ENCODE results near the gene ZNF526. TPM values are rescaled to one million over a fixed set of nuclear protein-coding genes. Genes with fewer than 3 reads are reported as not detected.

The ZNF526 gene
- polyA plus RNA-seq, 1 experiment = 4.6 TPM

- Histone ChIP-seq H3K27ac (ENCODE audit: low read depth, low read length) (no peak overlapping the region), H3K27me3 (ENCODE audit: control insufficient read depth, insufficient read depth, low read length) (no peaks in the 10 kb centered on the region), H3K9me3 (ENCODE audit: control insufficient read depth, insufficient read depth, low read length) (no peaks in the 10 kb centered on the region), H3K4me3 (ENCODE audit: low read depth, low read length) (no peak overlapping the region)
- ChIA-PET POLR2A (no interaction called here), CTCF (no interaction called here)
- no peak for TF ChIP-seq CTCF (IDR thresholded peaks at IDR 0.05; ENCODE audit: low read depth, low read length)
- no peak for DNase-seq (ENCODE audit: low read depth, low spot score)
Observed at GRCh38 chr19:42230571-42230970, 10.5 kb downstream of the ZNF526 start.

- H3K4me3 ChIP-seq (ENCODE audit: low read depth, low read length) = no peak overlapping the region
- ChIA-PET POLR2A (interaction anchor here (0.9 to 1.8 kb wide), 3 partner anchors 9 to 119 kb away, joined by 3 to 6 read pairs (median 4); no protein-coding TSS in a partner anchor), CTCF (interaction anchor here (0.6 to 1.4 kb wide), 3 partner anchors 9 to 124 kb away, joined by 3 to 6 read pairs (median 6); no protein-coding TSS in a partner anchor)
- no peak for DNase-seq (ENCODE audit: low read depth, low spot score)
- no peak for TF ChIP-seq CTCF (IDR thresholded peaks at IDR 0.05; ENCODE audit: low read depth, low read length)
- no peak overlapping the region for H3K27ac ChIP-seq (ENCODE audit: low read depth, low read length)
- H3K9me3 ChIP-seq (ENCODE audit: control insufficient read depth, insufficient read depth, low read length) = no peaks in the 10 kb centered on the region
- no peaks in the 10 kb centered on the region for H3K27me3 ChIP-seq (ENCODE audit: control insufficient read depth, insufficient read depth, low read length)
Observed at GRCh38 chr19:42232435-42232834, 12.3 kb downstream of the ZNF526 start.

GRCh38 chr19:42233106-42233505, 13.0 kb downstream of the ZNF526 start:
- no peak for TF ChIP-seq CTCF (IDR thresholded peaks at IDR 0.05; ENCODE audit: low read depth, low read length)
- POLR2A ChIA-PET = interaction anchor here (0.9 to 1.8 kb wide), 3 partner anchors 8 to 120 kb away, joined by 3 to 6 read pairs (median 4); no protein-coding TSS in a partner anchor

GRCh38 chr19:42233678-42234292, 13.7 kb downstream of the ZNF526 start:
- CTCF ChIA-PET = interaction anchor here (1.0 to 1.4 kb wide), 4 partner anchors 9 to 126 kb away, joined by 3 to 4 read pairs (median 4); no protein-coding TSS in a partner anchor
- Histone ChIP-seq H3K27ac (ENCODE audit: low read depth, low read length) (no peak overlapping the region), H3K4me3 (ENCODE audit: low read depth, low read length) (no peak overlapping the region), H3K9me3 (ENCODE audit: control insufficient read depth, insufficient read depth, low read length) (no peaks in the 10 kb centered on the region), H3K27me3 (ENCODE audit: control insufficient read depth, insufficient read depth, low read length) (no peaks in the 10 kb centered on the region)
- POLR2A ChIA-PET = interaction anchor here (0.7 to 1.2 kb wide), 3 partner anchors 9 to 17 kb away, joined by 3 to 6 read pairs (median 3); partner anchors contain the start of genes GSK3A and ZNF526
- no peak for TF ChIP-seq CTCF (IDR thresholded peaks at IDR 0.05; ENCODE audit: low read depth, low read length)
- no peak for DNase-seq (ENCODE audit: low read depth, low spot score)

More at GRCh38 chr19:42233106-42233505, 13.0 kb downstream of the ZNF526 start:
- Histone ChIP-seq H3K9me3 (ENCODE audit: control insufficient read depth, insufficient read depth, low read length) (no peaks in the 10 kb centered on the region), H3K4me3 (ENCODE audit: low read depth, low read length) (no peak overlapping the region), H3K27me3 (ENCODE audit: control insufficient read depth, insufficient read depth, low read length) (no peaks in the 10 kb centered on the region), H3K27ac (ENCODE audit: low read depth, low read length) (no peak overlapping the region)
- no peak for DNase-seq (ENCODE audit: low read depth, low spot score)
- CTCF ChIA-PET = interaction anchor here (1.0 to 1.4 kb wide), 3 partner anchors 10 to 100 kb away, joined by 3 to 4 read pairs (median 3); no protein-coding TSS in a partner anchor

GRCh38 chr19:42234364-42234763, 14.3 kb downstream of the ZNF526 start:
- Histone ChIP-seq H3K9me3 (ENCODE audit: control insufficient read depth, insufficient read depth, low read length) (no peaks in the 10 kb centered on the region), H3K4me3 (ENCODE audit: low read depth, low read length) (no peak overlapping the region), H3K27ac (ENCODE audit: low read depth, low read length) (no peak overlapping the region), H3K27me3 (ENCODE audit: control insufficient read depth, insufficient read depth, low read length) (no peaks in the 10 kb centered on the region)
- CTCF ChIA-PET = interaction anchor here (1.2 to 1.4 kb wide), 2 partner anchors 102 to 126 kb away, joined by 4 read pairs; no protein-coding TSS in a partner anchor
- no peak for TF ChIP-seq CTCF (IDR thresholded peaks at IDR 0.05; ENCODE audit: low read depth, low read length)
- DNase-seq (ENCODE audit: low read depth, low spot score) = no peak
- POLR2A ChIA-PET = interaction anchor here (0.7 kb wide), 2 partner anchors 11 to 15 kb away, joined by 3 read pairs; partner anchors contain the start of gene ZNF526
